Urothelium cell line (cell line): ENCODE results near the gene DENND4C.
"Not testable (repeated sequence)": the region's sequence is repeated elsewhere in the genome, so short reads cannot be mapped to it uniquely, and the experiment has no call there.

Experiments
- DNase-seq: peaks from one replicate; pipeline ENCODE4 v3.0.0; 2011; ENCODE audit warnings: low spot score, mixed read lengths
- FAIRE-seq: peaks from 2 replicates; lab custom pipeline; 2011; peaks lifted over from hg19 to GRCh38; lab: Jason Lieb, UNC

The DENND4C gene

DNA sequence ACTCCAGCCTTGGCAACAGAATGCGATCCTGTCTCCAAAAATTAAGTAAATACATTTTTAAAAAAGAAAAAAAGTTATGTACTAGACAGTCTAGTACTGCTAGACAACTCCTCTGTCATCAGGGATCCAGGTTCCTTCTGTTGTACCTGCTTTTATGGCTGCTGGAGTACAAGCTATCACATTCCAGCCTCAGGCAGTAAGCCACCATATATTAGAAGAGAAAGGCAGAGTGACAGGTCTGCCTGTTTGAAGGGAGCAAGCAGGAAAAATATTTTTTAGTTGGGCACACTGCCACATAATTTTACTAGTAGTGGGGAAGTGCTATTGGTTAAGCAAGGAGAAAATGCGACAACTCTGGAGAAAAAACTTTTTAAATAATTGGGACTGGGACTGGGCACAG is 138.6 kb downstream of the DENND4C start:
- FAIRE-seq (no peak), DNase-seq (no peak)

GRCh38 chr9:19371942-19372341 is 141.4 kb downstream of the DENND4C start:
- no peak for DNase-seq

GRCh38 chr9:19372567-19372966 is 142.1 kb downstream of the DENND4C start:
- FAIRE-seq (no peak), DNase-seq (no peak)

More at GRCh38 chr9:19371942-19372341, 141.4 kb downstream of the DENND4C start:
- no peak for FAIRE-seq

DNA sequence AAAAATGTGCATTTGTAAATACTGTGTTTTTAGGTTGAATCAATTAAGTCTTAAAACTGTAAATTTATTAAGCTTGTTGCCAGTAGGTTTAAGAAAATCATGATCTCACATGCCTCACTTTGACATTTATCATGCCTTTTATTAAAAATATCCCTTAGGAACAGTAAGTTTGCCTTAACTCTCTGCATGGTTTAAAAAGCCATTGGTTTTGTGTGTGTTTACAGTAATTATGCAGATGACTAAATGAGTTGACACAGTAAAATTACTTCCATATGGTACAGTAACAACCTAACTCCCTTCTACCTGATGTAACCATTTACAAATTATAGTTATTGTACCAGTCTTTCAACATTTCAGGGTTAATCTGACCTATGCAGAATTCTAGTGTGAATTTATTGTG is 143.0 kb downstream of the DENND4C start:
- FAIRE-seq (no peak), DNase-seq (no peak)

DNA sequence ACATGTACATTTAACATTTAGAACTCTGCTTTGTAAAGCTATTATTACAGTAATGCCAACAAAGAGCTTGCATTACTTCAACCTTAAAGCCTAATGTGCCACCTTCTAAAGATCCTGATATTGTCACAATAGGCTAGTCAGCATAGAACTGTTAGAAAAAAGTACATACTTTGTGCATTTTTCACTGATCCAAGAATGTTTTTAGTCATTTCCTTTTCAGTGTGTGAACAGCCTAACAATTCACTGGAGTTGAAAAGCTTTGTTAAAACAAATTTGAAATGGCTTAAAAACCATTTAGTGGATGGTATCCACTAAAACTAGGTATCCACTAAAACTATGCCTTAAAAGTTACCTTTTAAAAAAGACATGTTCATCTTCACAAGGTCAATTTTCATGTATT is 145.0 kb downstream of the DENND4C start:
- FAIRE-seq, result no peak
- no peak for DNase-seq

DNA sequence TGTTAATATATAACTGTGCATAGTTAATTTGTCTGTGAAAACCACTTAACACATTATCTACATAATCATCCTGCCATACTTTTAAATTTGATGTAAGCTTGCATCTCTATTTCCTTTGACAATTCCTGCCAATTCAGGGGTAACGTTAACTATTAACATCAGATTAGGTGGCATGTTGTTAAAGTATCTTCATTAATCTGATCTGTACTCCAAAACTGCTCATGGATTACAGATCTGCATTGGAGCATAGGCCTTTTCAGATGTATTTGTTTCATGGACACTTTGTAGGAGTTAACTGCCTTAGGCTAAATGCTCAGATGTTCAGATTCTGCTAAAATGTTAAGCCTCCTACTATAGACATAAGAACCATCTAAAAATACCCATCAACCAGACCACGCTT is 146.4 kb downstream of the DENND4C start:
- DNase-seq, result no peak
- FAIRE-seq, result no peak

GRCh38 chr9:19378164-19378563 is 147.7 kb downstream of the DENND4C start:
- DNase-seq, result no peak

DNA sequence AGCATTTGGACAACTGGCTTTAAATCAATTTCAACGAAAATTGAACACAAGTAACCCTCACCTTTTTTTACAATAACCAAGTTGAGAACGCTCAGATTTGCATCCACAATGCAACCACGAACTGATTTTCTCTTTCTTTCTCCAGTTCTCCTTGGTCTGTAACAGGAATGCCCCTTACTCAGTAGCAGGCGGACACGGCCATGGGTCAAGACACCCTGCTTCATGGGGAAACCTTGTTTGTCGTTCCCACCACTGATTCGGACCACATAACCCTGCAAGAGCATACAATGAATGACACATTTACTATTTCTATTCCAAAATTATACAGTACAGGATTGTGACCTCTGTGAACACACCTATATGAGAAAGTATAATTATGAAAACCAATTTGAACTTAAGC is 148.2 kb downstream of the DENND4C start:
- DNase-seq, result no peak
- no peak for FAIRE-seq

More at GRCh38 chr9:19378164-19378563, 147.7 kb downstream of the DENND4C start:
- no peak for FAIRE-seq

DNA sequence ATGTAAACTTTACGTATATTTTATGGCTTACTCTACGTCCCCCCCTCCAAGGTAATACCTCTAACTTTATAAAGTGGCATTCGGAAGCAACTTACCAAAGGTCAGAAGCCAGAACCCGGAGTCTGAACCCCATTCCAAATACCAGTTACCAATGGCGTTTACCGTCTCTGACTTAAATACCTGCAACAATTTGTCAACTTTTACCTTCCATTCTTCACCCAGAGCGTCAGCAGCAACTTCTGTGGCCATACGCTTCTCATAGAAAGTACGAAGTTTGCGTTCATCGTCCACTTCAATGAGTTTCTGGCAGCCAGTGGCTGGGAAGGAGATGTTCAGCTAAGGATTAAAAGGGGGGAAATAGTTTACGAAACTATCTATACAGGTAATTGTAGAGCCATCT is 148.8 kb downstream of the DENND4C start:
- FAIRE-seq (no peak), DNase-seq (no peak)

DNA sequence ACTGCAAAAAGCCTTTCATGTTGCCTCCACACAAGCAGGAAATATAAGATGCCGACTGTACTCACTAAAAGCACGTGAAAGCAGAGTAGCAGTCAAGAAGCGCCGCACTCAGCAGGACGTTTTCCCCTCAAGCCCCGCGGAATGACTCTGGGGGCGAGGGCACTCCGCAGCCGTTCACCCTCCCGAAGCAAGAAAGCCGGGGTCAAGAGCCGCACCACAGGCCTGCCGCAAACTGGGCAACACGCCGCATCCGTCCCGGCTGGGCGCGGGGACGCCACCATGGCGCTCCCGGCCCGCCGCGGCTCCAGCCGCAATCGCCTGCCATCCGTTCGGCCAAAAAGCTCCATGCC is 149.2 kb downstream of the DENND4C start:
- FAIRE-seq (no peak), DNase-seq (peak; percentile 17)

DNA sequence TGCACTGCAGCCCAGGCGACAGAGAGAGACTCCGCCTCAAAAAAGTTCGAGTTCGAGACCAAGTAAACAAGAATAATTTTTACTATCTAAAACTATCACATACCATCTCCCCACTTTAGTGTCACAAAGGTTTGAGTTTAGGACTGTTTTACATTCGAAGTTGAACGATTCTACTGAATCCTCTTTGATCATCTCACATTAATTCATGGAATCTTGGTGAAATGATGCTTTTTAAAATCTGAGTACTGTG is 150.3 kb downstream of the DENND4C start:
- DNase-seq (no peak), FAIRE-seq (no peak)

- no peak for FAIRE-seq
- no peak for DNase-seq
Measured at GRCh38 chr9:19381656-19382055, 151.2 kb downstream of the DENND4C start.

DNA sequence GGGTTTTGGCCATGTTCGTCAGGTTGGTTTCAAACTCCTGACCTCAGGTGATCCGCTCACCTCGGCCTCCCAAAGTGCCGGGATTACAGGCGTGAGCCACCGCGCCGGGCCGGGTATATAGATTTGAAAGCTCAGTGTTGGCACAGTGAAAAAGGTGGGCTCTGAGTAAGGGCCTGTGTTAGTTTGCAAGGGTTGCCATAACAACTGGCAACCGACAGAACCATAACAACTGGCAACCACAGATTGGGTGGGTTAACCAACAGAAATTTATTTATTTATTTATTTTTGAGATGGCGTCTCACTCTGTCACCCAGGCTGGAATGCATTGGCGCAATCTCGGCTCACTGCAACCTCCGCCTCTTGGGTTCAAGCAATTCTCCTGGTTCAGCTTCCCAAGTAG is 154.7 kb downstream of the DENND4C start:
- not testable (repeated sequence) for DNase-seq, FAIRE-seq

GRCh38 chr9:19385786-19386501 is 155.5 kb downstream of the DENND4C start:
- FAIRE-seq (no peak), DNase-seq (no peak)

DNA sequence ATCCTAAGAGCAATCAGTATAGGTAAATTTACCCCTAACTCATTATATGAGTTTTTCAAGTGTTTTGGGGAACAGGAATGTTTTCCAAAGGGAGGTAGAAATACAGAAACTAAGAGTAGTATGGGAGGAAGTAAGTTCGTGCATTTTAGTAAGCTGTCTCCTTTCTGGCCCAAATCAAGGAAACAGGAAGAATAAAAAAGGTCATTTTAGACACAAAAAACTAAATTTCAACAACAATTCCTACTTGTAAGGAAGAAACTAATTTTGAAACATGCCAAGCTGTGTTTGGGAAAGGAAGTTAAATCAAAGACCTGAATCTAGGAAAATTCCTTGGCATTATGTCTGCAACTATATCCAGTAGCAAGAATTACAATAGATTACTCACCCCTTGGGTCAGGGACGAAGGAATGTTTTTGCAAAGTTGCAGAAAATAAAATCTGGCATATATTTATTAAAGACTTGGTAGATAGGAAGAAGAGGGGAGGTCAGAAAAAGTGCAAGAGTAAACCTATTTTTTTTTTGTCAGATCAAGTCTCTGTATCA is 156.1 kb downstream of the DENND4C start:
- FAIRE-seq (no peak), DNase-seq (no peak)

DNA sequence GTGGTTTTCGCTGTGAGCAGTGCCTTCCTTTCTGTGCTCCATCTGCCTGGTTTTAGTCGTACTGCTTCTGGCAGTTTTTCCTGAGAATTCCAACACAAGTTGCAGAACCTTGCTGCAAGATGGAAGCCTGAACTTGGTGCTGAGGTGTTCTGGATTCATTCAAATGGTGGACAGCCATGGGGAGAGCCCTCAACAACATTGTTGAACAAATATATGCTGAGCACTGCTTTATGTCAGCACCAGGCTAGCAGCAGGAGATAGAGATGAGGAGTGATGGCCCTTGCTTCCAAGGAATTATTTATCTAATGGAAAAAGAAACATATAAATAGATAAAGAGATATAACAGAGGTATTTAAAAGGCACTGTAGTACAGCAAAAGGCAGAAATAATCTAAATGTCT is 156.8 kb downstream of the DENND4C start:
- no peak for DNase-seq
- no peak for FAIRE-seq

GRCh38 chr9:19389539-19389938 is 159.0 kb downstream of the DENND4C start:
- FAIRE-seq, DNase-seq: not testable (repeated sequence)

DNA sequence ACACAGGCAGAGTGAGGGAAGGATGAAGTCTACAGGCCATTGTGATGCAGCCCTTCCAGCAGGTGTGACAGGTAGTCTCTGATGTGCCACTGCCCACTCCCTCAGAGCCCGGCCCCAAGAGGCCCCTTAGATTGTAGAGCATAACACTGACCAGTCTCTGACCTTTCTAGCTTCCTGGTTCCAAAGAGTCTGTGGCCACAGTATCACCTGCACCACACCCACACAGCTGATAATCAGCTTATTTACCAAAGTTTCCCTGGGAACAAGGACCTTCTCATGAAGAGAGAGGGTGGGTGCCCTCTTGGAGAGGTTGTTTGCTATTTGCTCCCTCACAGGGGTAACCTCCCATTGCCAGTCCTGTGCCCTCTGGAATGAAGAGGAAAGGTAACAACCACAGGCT is 167.4 kb downstream of the DENND4C start:
- FAIRE-seq, result no peak
- no peak for DNase-seq

GRCh38 chr9:19403231-19403630 is 172.7 kb downstream of the DENND4C start:
- not testable (repeated sequence) for DNase-seq, FAIRE-seq

- no peak for FAIRE-seq
- no peak for DNase-seq
Measured at GRCh38 chr9:19404283-19405075, 174.0 kb downstream of the DENND4C start.

DNA sequence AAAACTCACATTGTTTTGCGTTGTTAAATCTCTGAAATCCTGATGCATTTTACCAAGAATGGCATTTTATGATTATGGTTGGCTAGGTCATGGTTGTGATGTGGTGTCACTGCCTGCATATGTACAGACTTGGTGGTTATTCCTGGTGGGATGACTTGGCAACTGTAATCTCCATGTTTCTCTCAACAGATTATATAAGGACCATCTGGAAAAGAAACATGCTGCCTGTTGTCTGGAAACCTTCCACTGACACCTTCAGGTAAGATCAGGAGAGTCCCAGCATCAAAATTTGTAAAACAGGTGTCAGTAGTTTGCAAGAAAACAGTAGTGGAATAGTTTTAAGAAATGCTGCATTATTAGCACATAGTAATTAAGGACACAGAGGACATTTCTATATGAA is 175.3 kb downstream of the DENND4C start:
- DNase-seq, result no peak
- FAIRE-seq, result no peak

DNA sequence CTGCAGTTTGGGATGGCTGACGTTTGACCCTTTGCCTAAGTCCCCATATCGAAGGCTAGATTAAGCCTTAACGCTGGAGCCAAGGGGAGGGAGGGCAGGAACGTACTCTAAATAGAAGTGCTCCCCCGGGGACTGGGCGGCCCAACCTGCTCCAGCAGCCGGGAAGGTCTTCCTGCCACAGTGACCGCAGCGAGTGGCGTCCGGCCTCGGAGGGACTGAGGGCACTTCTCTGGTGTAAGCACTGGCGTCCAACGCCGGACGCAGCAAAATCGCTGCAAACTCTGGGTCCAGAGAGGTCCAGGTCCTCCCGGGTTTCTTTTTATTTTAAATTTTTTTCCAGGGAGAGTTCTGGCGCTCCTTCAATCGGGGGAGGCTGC is 177.8 kb downstream of the DENND4C start:
- FAIRE-seq (no peak), DNase-seq (no peak)
